KOPT-K1 (cell line): ENCODE data around the gene TMF1.

Experiments used
- H3K27ac ChIP-seq: fragments of 200-600 bp; sonication (generic); 2 replicates; pipeline ENCODE4 v1.5.1; 2016; ENCODE audit warnings: antibody characterized with exemption, mild to moderate bottlenecking, low read depth, low read length; ENCODE audit not compliant: poor library complexity, severe bottlenecking
- H3K36me3 ChIP-seq: fragments of 200-600 bp; sonication (generic); 2 replicates; pipeline ENCODE4 v1.5.1; 2017; ENCODE audit warnings: antibody characterized with exemption, mild to moderate bottlenecking, low read length, moderate library complexity; ENCODE audit not compliant: insufficient read depth
- H3K9me3 ChIP-seq: fragments of 200-600 bp; sonication (generic); 2 replicates; pipeline ENCODE4 v1.5.1; 2017; ENCODE audit warnings: antibody characterized with exemption, low read length, mild to moderate bottlenecking; ENCODE audit not compliant: insufficient read depth, poor library complexity, severe bottlenecking

TMF1 gene

GRCh38 chr3:69011096-69011730 lies 40.9 kb downstream of the TMF1 start:
- H3K36me3 ChIP-seq, result no peaks in the 10 kb centered on the region
- no peak overlapping the region for H3K27ac ChIP-seq
- H3K9me3 ChIP-seq, result no peaks in the 10 kb centered on the region

DNA sequence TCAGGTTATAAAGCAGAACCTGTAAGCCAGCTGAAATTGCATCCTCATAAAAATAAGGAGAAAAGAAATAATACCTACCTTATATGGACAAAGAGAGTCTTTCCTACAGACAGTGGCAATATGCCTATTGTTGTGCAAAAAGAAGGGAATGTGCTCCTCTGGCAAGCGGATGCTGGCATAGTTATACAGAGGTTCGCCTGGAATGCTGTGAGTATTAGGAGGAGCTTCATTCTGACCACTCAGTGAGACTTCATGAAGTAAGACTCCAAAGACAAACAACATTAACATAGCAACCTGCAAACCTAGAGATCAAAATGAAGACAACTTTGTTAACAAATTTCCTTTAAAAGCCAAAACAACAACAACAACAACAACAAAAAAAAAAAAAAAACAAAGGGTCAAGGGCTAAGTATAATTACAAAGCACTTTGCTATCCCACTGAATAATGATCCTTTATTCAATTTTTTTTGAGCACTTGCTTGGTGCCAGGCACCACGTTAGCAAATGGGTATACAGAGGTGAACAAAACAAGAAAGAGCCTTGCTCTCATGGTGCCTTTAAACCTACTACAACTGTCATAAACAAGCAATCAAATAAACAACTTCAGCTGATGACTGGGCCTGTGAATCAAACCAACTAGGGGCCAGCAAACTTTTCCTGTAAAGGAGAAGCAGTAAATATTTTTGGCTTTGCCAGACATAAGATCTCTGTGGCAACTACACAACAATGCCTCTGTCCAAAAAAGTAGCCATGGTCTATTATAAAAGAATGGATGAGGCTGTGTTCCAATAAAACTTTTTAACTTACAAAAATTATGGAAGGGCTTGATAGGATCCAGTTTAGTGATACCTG lies 42.3 kb downstream of the TMF1 start:
- Histone ChIP-seq H3K36me3 (no peaks in the 10 kb centered on the region), H3K27ac (no peak overlapping the region)

GRCh38 chr3:69008980-69009379 lies 43.2 kb downstream of the TMF1 start:
- Histone ChIP-seq H3K36me3 (no peaks in the 10 kb centered on the region), H3K9me3 (no peaks in the 10 kb centered on the region), H3K27ac (no peak overlapping the region)

More for the DNA sequence above, 42.3 kb downstream of the TMF1 start:
- no peaks in the 10 kb centered on the region for H3K9me3 ChIP-seq

GRCh38 chr3:69005791-69006482 lies 46.2 kb downstream of the TMF1 start:
- H3K9me3 ChIP-seq, result no peaks in the 10 kb centered on the region
- no peaks in the 10 kb centered on the region; the same call in 1 of the 2 replicates for H3K36me3 ChIP-seq
- H3K27ac ChIP-seq, result no peak overlapping the region

DNA sequence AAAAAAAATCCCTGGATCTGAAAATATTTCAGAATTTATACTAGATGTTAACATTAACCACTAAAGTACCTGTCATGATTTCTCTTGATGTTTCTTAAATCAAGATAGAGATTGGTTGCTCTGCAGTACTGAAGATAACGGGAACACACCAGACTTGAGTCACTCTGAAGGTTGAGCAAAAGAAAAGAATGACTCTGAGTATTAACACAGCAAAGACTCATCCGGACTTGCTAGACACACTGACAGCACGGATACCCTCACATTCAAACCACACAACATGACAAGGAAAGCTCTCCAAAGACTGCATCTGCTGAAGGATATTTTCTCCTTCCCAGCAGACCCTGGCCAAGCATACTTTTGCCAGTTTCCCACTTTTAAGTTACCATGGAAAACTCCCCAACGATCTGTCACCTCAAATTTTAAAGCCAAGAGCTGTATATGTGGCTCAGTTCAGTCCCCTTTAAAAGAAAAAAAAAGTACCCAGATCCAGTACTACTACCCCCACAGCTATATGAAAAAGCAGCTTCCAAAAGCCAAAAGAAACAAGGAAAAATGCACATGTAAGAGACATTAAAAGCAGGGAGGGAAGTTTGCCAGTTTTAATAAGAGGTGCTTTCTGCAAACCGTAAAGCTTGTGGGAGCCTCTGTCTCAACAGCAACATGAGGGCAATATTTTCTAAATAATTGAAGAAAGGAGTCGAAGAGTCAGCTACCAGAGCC lies 46.9 kb downstream of the TMF1 start:
- no peaks in the 10 kb centered on the region; the same call in 1 of the 2 replicates for H3K36me3 ChIP-seq
- no peak overlapping the region for H3K27ac ChIP-seq
- H3K9me3 ChIP-seq, result no peaks in the 10 kb centered on the region

DNA sequence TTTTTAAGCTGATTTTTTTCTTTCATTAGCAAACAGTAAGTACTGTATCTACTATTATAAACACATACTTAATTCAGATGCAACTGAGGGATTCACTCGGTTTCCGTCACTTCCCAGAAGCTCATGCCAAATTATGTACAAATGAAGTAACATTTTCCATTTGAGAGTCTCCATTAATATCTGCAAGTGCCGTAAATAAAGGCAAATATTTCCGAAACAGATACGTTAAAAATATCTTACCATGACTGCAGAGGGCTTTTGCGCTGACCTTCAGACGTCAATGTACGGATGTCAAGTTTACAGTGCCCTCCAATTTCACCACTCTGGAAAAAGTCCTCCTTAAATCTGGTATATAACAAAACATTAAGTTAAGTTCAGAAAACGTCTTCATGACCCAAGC lies 48.0 kb downstream of the TMF1 start:
- H3K27ac ChIP-seq, result no peak overlapping the region
- H3K36me3 ChIP-seq, result no peaks in the 10 kb centered on the region; the same call in 1 of the 2 replicates

DNA sequence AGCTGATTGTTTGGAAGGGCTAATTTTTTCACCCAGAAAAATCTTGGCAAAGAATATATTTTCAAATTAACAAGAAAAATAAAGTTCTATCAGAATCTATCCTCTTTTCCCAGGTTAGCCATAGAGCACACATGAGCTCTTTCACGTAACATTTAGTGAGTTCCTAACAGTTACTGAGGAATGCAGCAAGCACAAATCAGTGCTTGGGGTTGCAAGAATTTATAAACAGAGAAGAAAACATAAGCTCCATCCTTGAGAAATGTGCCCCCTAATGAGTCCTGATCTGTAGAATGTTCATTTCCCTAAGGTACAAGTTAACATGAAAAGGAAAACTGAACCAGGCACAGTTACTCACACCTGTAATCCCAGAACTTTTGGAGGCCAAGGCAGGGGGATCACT lies 52.5 kb downstream of the TMF1 start:
- H3K36me3 ChIP-seq, result no peaks in the 10 kb centered on the region; the same call in 1 of the 2 replicates
- no peaks in the 10 kb centered on the region for H3K9me3 ChIP-seq
- no peak overlapping the region for H3K27ac ChIP-seq

More for the DNA sequence above, 48.0 kb downstream of the TMF1 start:
- H3K9me3 ChIP-seq, result no peaks in the 10 kb centered on the region

DNA sequence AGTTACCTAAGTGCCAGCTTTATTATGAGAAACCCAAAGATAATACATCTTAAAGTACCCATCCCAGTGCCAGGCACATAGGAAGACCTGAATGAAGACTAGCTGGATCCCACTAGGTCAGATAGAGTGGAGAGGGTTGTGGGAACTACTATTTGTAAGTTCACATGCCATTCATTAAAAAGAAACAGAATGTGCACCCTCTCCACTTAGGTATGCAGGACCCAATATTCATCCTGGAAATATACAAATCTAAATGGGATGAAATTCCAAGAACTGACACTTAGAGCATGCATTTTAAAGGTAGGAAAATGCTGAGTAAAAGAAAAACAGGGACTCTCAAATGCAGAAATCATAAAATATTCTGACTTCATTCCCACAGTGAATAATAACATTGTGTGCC lies 53.0 kb downstream of the TMF1 start:
- Histone ChIP-seq H3K36me3 (no peaks in the 10 kb centered on the region; the same call in 1 of the 2 replicates), H3K9me3 (no peaks in the 10 kb centered on the region), H3K27ac (no peak overlapping the region)

DNA sequence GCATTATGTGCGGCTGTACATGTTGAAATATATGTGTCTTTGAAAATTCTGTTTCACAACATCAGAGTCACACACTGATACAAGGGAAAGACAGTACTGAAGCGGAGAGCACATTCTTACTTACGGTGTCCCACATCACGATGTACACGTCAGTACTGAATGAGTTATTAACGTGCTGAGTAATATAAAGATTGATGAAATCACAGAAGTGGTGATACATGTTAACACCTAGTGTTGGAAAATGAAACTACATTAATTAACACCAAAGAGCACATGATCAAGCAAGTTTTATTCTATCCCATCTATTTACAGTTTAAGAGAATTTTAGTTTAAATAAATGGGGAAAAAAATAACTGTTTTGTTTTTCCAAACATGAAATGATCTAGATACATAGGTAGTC lies 54.2 kb downstream of the TMF1 start:
- no peaks in the 10 kb centered on the region; the same call in 1 of the 2 replicates for H3K36me3 ChIP-seq
- no peak overlapping the region for H3K27ac ChIP-seq
- peaks cover under 1% of the 10 kb centered on the region for H3K9me3 ChIP-seq

- peaks cover 7% of the 10 kb centered on the region for H3K9me3 ChIP-seq
- no peak overlapping the region for H3K27ac ChIP-seq
- H3K36me3 ChIP-seq, result no peaks in the 10 kb centered on the region
Measured at GRCh38 chr3:68996356-68996995, 55.7 kb downstream of the TMF1 start.

DNA sequence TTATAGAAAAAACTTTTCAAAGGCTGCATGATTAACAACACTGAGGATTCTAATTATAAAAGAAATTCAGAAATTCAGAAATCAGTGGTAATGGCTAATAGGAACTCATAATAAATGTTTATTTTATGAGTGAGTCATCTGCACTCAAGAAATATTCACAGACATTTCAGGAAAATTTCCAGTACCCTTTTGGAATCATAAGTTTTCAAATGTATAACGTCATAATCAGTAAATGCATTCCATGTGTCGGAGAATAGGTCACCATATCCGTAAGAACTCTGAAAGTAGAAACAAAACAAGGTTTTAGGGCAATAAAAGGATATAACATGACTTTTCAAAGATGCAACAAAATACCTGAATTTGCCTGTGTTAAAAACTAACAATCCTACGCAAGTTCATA lies 63.4 kb downstream of the TMF1 start:
- Histone ChIP-seq H3K27ac (no peak overlapping the region), H3K36me3 (peaks cover 7% of the 10 kb centered on the region; the same call in 1 of the 2 replicates), H3K9me3 (peaks cover 7% of the 10 kb centered on the region)

DNA sequence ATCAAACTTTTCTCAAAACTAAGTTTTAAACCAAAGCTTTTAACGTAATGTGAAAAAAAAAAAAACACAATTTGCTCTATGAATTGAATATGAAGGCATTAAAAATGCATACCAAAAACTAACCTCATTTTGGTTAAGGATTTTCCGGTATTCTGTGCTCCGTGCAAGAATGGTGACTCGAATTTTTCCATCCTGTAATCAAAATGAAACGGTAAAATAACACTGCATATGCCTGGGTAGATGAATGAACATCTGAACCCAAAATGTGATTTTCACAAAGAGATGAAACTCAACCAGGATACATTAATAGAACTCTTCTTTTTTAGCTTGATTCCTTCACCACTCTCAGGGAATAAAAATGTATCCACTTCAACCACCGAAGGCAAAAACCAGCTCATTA lies 64.8 kb downstream of the TMF1 start:
- Histone ChIP-seq H3K36me3 (peaks cover 7% of the 10 kb centered on the region; the same call in 1 of the 2 replicates), H3K9me3 (peaks cover under 1% of the 10 kb centered on the region), H3K27ac (no peak overlapping the region)

DNA sequence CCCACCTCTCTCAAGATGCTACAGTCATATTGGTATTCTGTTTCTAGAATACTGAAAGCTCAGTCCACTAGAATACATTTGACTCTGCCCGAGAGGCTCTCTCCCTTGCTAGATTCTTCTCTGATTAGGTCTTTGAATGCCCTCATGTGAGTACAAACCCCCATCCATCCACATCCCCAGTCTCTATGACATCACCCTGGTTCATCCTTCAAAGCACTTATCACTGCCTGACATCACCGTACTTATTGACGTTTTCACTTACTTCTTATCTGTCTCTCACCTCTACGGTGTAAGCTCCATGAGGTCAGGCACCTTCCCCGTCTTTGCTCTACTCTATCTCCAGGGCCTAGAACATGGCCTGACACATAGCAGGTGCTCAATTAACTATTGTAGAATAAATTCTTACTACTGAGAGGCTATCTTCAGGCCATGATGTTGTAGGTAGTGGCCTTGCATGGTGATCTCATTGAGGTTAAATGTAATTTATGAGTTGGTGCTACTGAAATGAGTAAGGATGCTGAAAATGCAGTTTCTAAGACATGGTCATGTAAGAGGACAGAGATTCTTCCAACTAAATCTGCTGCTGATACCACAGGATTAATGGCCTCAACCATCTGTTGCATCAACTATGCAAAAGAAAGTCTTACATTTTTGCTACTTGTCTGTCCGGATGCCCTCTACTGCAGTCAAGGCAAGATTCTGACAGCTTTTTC lies 65.5 kb downstream of the TMF1 start:
- Histone ChIP-seq H3K9me3 (no peaks in the 10 kb centered on the region), H3K36me3 (peaks cover 7% of the 10 kb centered on the region), H3K27ac (no peak overlapping the region)
